HG03025 (cell line): ENCODE results near the gene ABL1.
"Not testable (repeated sequence)": the region's sequence is repeated elsewhere in the genome, so short reads cannot be mapped to it uniquely, and the experiment has no call there.

Experiments used
- ATAC-seq: cut with Tn5 transposase; IDR thresholded peaks from one replicate; pipeline ENCODE4 v1.9.1; 2021; ENCODE audit warnings: mild to moderate bottlenecking, moderate library complexity; ENCODE audit not compliant: unreplicated experiment, low FRiP score

The ABL1 gene

GRCh38 chr9:130900701-130901497, 65.8 kb downstream of the ABL1 start:
- no peak for ATAC-seq

- no peak for ATAC-seq
Measured at GRCh38 chr9:130901498-130902203, 66.6 kb downstream of the ABL1 start.

- ATAC-seq: no peak
Measured at GRCh38 chr9:130902204-130903185, 67.4 kb downstream of the ABL1 start.

- no peak for ATAC-seq
Measured at GRCh38 chr9:130903194-130904069, 68.4 kb downstream of the ABL1 start.

GRCh38 chr9:130904070-130905044, 69.3 kb downstream of the ABL1 start:
- no peak for ATAC-seq

- no peak for ATAC-seq
Measured at GRCh38 chr9:130905125-130905901, 70.3 kb downstream of the ABL1 start.

- ATAC-seq: no peak
Measured at GRCh38 chr9:130905902-130906734, 71.1 kb downstream of the ABL1 start.

- no peak for ATAC-seq
Measured at GRCh38 chr9:130906735-130907416, 71.8 kb downstream of the ABL1 start.

GRCh38 chr9:130908146-130908877, 73.3 kb downstream of the ABL1 start:
- ATAC-seq: no peak

- ATAC-seq: no peak
Measured at GRCh38 chr9:130908878-130909355, 73.9 kb downstream of the ABL1 start.

- not testable (repeated sequence) for ATAC-seq
Measured at GRCh38 chr9:130910041-130910440, 75.0 kb downstream of the ABL1 start.

GRCh38 chr9:130910670-130911069, 75.6 kb downstream of the ABL1 start:
- ATAC-seq: not testable (repeated sequence)

- ATAC-seq: no peak
Measured at GRCh38 chr9:130911254-130912049, 76.4 kb downstream of the ABL1 start.

GRCh38 chr9:130912932-130913598, 78.0 kb downstream of the ABL1 start:
- no peak for ATAC-seq
